HK-2 (cell line): ENCODE data around the gene SEMA7A.
"Not testable (repeated sequence)": the region's sequence is repeated elsewhere in the genome, so short reads cannot be mapped to it uniquely, and the experiment has no call there.

Source experiments
- DNase-seq: peaks from one replicate; pipeline ENCODE4 v3.0.0-alpha.2; 2018; ENCODE audit not compliant: unreplicated experiment

SEMA7A gene

GRCh38 chr15:74399511-74400312, 34.0 kb downstream of the SEMA7A start:
- DNase-seq, result peak; percentile 52

- DNase-seq, result no peak
Observed at GRCh38 chr15:74399100-74399499, 34.7 kb downstream of the SEMA7A start.

GRCh38 chr15:74398183-74398582, 35.6 kb downstream of the SEMA7A start:
- no peak for DNase-seq

GRCh38 chr15:74397239-74398068, 36.3 kb downstream of the SEMA7A start:
- no peak for DNase-seq

GRCh38 chr15:74396445-74397238, 37.1 kb downstream of the SEMA7A start:
- DNase-seq, result peak; percentile 67

- no peak for DNase-seq
Observed at GRCh38 chr15:74396146-74396438, 37.7 kb downstream of the SEMA7A start.

DNA sequence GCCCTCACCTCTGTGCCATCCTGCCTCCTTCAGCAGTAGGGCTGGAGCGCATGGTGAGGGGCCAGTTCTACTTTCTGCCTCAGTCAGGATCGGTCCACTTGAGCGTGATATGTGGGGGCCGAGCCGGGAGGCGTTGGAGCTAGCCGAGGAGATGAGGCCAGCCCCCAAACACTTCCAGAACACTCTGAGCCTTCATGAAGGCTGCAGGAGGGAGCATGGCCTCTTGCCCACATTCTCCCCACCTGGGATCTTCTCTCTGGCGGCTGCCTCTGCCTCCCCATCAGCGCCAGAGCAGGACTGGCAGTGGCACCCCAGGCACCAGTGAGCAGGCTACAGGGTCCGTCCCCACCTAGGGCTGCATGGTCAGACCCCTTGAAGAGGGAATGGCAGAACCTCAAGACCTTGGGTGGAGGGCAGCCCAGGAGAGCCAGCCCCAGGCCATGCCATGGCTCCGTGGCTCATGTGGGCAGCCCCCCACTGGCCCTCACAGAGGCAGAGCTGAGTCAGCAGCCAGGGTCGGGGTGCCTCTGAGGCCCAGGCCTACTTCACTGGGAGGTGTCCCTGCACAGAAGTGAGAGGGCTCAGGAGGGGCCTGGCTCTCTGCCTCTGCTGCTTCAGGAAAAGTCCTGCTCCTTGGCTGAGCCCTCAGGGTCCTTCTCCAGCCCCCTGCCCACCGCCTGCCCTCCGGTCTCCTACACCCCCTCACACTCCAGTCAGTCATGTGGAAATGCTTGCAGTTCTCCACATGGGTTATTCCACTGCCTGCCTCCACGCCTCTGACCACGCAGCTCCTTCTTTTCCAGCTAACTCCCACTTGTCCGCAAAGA, 38.2 kb downstream of the SEMA7A start:
- DNase-seq, result no peak

GRCh38 chr15:74394090-74394846, 39.5 kb downstream of the SEMA7A start:
- DNase-seq, result no peak

DNA sequence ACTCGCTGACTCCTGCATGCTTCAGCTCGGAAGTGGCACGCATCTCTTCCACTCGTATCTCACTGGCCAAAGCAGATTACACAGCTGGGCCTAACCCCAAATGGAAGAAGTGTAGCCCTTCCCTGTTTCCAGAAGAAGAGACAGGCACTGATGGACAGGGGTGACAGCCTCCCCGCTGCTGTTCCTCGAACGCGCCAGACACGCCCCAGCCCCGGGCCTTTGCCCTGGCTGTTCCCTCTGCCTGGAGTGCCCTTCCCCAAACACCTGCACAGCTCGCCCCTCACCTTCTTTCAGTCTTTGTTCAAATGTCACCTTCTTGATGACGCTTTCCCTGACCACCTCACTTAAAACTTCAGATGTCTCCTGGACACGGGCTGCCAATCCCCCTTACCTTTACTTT, 40.3 kb downstream of the SEMA7A start:
- DNase-seq, result no peak

- no peak for DNase-seq
Observed at GRCh38 chr15:74392902-74393301, 40.9 kb downstream of the SEMA7A start.

- no peak for DNase-seq
Observed at GRCh38 chr15:74392451-74392830, 41.3 kb downstream of the SEMA7A start.

GRCh38 chr15:74391582-74392450, 41.9 kb downstream of the SEMA7A start:
- no peak for DNase-seq

- no peak for DNase-seq
Observed at GRCh38 chr15:74390647-74391288, 43.0 kb downstream of the SEMA7A start.

- DNase-seq, result not testable (repeated sequence)
Observed at GRCh38 chr15:74390049-74390646, 43.6 kb downstream of the SEMA7A start.

GRCh38 chr15:74389241-74390048, 44.3 kb downstream of the SEMA7A start:
- DNase-seq, result no peak

GRCh38 chr15:74388363-74388951, 45.3 kb downstream of the SEMA7A start:
- no peak for DNase-seq

DNA sequence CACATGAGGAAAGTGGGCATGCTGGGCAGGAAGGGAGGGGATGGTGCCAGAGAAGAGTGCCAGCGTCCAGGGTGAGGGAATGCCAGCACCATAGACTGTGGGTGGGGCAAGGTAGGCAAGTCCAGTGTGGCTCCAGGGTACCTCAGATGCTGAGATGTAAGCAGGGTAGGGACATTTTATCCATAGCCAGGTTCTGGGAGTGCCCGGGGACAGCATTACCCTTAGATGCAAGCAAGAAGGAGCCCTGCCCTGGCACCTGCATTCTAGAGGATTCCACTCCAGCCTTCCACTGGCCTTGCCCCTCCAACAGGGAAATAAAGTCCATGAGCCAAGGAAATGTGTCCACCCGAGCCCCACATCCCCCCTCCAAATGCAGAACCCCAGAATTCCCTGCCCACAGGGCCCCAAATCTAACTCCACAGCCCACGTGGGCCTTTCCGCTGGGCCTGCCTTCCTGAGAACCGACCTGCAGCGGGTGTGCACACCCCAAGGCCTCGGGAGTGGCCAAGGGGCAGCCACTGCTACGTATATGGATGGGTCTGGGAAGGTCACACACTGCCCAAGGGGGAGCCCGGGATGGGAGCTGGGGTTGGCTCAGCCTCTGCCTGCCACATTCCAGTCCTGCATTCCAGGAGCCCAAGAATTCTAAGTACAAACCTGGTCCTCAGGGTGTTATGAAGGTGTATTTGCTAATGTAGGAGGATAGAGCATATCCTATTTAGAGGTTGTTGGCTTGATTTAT, 46.0 kb downstream of the SEMA7A start:
- no peak for DNase-seq
